Activated CD8-positive, alpha-beta memory T cell treated with anti-CD3 and anti-CD28 coated beads, Interleukin-2, amount 50 U/mL, for 24 hours (primary cell): ENCODE data around the gene ERVW-1.
"Not testable (repeated sequence)": the region's sequence is repeated elsewhere in the genome, so short reads cannot be mapped to it uniquely, and the experiment has no call there.

Source experiments
- DNase-seq: peaks from one replicate; pipeline ENCODE4 v3.0.0-alpha.2; 2020; ENCODE audit errors: extremely low read depth

ERVW-1 gene

GRCh38 chr7:92477681-92478080 lies at the start of gene ERVW-1:
ERVW-1 (minus strand) TSS chr7:92477946; CDS start chr7:92470381, 7,565 bp downstream.
- not testable (repeated sequence) for DNase-seq

DNA sequence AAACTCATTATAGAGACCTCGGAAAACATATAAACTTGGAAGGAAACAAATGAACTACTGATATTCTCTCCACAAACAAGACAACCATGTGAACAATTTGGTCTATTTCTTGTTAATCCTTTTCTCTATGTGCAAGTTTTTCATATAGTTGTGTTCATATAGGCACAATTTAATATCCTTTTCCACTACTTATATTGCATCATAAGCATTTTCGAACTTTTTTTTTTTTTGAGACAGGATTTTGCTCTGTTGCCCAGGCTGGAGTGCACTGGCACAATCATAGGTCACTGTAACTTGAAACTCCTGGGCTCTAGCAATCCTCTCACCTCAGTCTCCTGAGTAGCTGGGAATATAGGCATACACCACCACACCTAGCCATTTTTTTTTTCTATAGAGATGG lies 45.4 kb upstream of the ERVW-1 start:
- no peak for DNase-seq

DNA sequence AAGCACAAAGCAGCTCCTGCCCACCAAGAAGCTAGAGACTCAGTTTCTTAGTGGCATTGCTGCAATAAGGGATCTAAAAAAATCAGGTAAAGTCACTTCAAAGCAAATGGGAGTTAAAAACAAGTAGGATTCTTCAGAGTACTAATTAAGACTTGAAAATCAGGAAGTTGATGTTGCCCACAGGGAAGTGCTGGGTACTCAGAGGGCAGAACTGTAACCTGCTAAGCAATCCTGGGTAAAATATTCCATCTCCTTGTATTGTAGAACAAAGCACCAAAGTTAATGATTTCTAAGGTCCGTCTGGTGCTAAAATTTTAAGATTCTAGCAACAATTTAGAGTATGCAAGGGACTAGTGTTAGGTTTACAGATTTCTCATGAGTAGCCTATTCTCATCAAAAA lies 42.3 kb upstream of the ERVW-1 start:
- no peak for DNase-seq

- no peak for DNase-seq
Observed at GRCh38 chr7:92517631-92518030, 39.9 kb upstream of the ERVW-1 start.

- DNase-seq, result no peak
Observed at GRCh38 chr7:92513167-92513902, 35.6 kb upstream of the ERVW-1 start.

DNA sequence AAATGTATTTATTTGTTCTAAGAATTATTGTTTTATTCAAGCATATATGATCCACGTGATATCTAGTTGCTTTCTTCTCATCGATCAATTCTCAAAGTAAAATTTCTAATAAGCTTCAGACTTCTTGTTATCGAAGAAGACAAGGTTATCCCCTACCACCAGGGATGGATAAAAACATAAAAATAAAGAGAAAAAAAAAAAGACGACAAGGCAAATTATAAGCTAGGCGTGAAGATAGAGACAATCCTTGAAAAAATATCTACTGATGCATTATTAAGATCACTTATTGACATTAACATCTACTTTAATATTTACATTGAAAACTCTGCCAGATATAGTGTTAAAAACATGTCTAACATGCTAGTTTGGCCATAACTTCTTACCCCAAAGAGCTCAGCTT lies 31.2 kb upstream of the ERVW-1 start:
- DNase-seq, result no peak

DNA sequence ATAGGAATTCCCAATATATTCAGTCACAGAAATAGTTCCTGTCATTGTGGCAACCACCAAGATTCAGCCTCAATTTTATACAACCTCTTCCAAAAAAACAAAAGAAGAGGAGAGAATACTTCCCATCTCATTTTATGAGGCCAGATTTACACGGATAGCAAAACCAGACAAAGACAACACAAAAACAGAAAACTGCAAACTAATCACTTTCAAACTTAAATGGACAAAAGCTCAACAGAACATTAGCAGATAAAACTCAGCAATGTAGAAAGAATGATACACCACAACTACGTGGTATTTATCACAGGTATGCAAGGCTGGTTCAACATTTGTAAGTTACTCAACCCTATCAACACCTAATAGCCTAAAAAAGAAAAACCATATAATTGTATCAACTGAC lies 28.6 kb upstream of the ERVW-1 start:
- DNase-seq, result no peak

DNA sequence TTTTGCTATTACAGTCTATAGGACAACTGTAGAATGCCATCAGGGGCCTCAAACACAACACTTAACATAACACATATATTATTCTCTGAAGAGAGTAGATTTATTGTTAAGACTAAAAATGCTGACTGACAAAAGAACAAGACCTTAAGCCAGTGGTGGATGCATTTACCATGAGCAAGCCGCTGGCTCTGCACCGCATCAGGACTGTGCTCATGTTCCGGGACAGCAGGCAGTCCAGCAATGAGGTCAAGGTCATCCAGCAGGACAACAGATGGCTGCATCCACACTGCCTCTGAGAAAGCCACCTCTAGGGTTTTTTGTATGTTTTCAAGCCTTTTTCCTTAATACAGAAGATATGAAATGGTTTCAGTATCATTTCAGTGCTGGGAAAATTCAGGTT lies 26.8 kb upstream of the ERVW-1 start:
- DNase-seq, result no peak

- DNase-seq, result no peak
Observed at GRCh38 chr7:92503767-92504166, 26.0 kb upstream of the ERVW-1 start.

- no peak for DNase-seq
Observed at GRCh38 chr7:92498557-92498956, 20.8 kb upstream of the ERVW-1 start.

DNA sequence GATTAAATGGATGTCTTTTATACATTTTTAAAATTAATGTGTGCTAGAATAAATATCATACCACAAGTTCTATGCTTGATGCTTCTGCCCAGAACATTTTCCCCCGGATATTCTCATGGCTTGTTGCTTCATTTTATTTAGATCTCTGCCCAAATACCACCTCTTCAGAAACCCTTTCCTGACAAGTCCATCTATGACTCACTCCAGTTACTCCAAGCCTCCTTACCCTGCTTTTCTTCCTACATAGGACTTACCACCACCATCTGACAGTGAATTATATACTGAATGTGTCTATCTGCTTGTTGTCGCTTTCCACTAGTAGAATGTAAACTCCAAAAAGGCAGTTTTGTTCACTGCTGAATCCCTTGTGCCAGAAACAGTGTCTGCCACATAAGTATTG lies 19.1 kb upstream of the ERVW-1 start:
- no peak for DNase-seq

DNA sequence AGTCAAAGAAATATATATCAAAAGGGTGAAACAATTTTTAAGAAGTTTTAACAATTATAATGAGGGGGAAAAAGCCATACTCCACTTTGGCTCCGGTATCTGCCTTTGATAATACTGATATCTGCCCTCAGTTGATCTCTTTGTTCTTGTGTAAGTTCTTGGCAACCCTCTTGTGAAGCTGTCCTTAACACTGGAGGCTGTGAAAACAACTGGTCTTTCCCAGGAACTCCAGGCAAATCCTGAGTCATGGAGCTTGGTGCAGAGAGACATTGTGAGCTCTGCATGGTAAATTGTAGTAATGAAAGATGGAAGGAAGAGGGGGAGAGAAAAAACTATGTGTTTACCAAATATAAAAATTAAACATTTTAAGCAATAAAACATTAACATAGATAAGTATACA lies 11.9 kb upstream of the ERVW-1 start:
- no peak for DNase-seq

DNA sequence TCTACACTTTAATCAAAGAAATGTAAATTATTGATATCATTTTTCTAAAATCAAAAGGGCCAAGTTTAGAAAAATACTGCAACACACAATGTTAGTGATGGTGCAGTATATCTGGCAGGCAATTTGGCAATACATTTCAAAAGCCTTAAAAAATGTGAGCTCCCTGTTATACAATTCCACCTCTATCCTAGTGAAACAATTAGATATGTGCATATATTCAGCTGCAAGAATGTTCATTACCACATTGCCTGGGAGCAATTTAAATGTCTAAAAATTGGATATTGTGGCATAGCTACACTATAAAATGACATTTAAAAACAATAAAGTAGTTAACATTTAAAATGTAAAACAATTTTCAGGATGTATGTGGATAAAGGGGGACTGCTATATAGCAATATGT lies 10.1 kb upstream of the ERVW-1 start:
- DNase-seq, result no peak

DNA sequence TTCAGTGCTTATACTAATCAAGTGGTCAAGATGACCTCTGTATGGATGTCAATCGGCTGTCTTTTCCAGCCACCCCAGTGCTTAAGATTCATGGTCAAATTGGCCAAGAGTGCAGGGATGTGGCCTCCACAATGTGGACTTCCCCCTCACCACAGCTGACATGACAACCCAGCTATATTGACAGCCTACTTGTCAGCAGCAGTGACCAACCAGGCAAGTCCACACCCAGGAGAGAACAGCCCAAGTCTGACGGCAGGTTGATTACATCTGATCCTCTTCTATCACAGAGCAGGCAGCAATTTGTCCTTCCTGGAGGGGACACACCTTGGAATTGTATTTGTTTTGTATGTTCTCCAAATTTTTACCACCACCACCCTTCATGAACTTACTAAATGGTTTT lies 8.2 kb upstream of the ERVW-1 start:
- no peak for DNase-seq

GRCh38 chr7:92485267-92485892 lies 7.6 kb upstream of the ERVW-1 start:
- no peak for DNase-seq

DNA sequence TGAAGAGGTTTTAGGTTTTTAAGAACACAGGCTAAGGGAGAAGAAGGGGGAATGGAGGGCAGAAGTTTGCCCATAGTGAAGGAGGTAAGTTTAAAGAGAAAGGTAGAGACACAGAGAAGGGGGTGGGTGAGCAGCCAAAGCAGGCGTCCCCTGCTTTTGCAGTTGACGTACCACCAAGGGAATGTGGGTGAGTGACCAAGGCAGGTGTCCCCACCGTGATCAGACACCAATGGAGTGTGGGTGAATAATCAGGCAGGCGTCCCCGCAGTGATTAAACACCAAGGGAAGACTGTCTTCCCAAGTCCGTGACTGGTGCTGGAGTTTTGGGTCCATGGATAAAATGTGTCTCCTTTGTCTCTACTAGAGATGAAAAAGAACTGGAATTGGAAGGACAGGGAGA lies 6.5 kb upstream of the ERVW-1 start:
- DNase-seq, result not testable (repeated sequence)

- not testable (repeated sequence) for DNase-seq
Observed at GRCh38 chr7:92483624-92484023, 5.9 kb upstream of the ERVW-1 start.

- not testable (repeated sequence) for DNase-seq
Observed at GRCh38 chr7:92479146-92479545, 1.4 kb upstream of the ERVW-1 start.

- DNase-seq, result no peak
Observed at GRCh38 chr7:92478711-92479110, 965 bp upstream of the ERVW-1 start.

GRCh38 chr7:92478095-92478494 lies 349 bp upstream of the ERVW-1 start:
- no peak for DNase-seq

GRCh38 chr7:92475851-92476590 lies 1.7 kb downstream of the ERVW-1 start:
- DNase-seq, result not testable (repeated sequence)

GRCh38 chr7:92475261-92475770 lies 2.4 kb downstream of the ERVW-1 start:
- DNase-seq, result not testable (repeated sequence)

DNA sequence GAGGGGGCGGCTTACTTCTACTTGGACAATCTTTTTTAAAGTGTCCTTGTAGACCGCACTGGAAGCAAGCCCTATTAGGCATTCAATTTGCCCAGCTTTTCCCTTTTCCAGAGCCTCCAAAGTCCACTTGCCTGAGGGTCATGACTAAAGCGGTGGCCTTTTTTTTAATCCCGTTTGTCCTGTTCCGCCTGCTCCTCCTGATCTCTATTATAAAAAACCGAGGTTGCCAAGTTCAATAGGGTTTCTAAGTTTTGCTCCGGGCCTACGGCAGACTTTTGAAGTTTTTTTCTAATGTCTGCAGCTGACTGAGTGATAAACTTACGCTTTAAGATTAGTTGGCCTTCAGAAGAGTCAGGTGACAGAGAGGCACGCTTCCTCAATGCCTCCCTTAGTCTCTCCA lies 3.8 kb downstream of the ERVW-1 start:
- not testable (repeated sequence) for DNase-seq
